Measurements from ENCODE around the gene APELA. TPM values are rescaled to one million over a fixed set of nuclear protein-coding genes. Genes with fewer than 3 reads are reported as not detected.
"Not testable (repeated sequence)": the region's sequence is repeated elsewhere in the genome, so short reads cannot be mapped to it uniquely, and the experiment has no call there.

APELA gene
- total and polyA plus RNA-seq, 2 experiments from 2014 or later: not detected

- peaks cover 10% of the 10 kb centered on the region for H3K4me1 ChIP-seq (ENCODE audit: insufficient read depth)
- H3K27me3 ChIP-seq (replicated peaks; ENCODE audit: insufficient read depth): no peaks in the 10 kb centered on the region
- no peaks in the 10 kb centered on the region for H3F3A ChIP-seq (ENCODE audit: insufficient read depth)
- DNase-seq: no peak
- H3K9me2 ChIP-seq (ENCODE audit: insufficient read depth): no peaks in the 10 kb centered on the region
- no peak overlapping the region for H3K9ac ChIP-seq
- no peaks in the 10 kb centered on the region for H3K36me3 ChIP-seq (ENCODE audit: low read depth)
- in situ Hi-C loops (cut with MboI): no loop called here
- no peaks in the 10 kb centered on the region for H3K9me3 ChIP-seq (ENCODE audit: low read depth)
- no peak overlapping the region for H3K4me2 ChIP-seq (ENCODE audit: unreplicated experiment)
- TF ChIP-seq EZH2phosphoT487 (IDR thresholded peaks at IDR 0.05; ENCODE audit: insufficient read depth, low read depth) (no peak), EZH2 (IDR thresholded peaks at IDR 0.05; ENCODE audit: insufficient read depth, poor library complexity, severe bottlenecking) (no peak)
- no peaks in the 10 kb centered on the region for H4K20me1 ChIP-seq (ENCODE audit: insufficient read depth)
- H3K4me3 ChIP-seq: no peak overlapping the region
- no peaks in the 10 kb centered on the region for H3K79me2 ChIP-seq (ENCODE audit: insufficient read depth)
- H2AFZ ChIP-seq: no peak overlapping the region
- H3K27ac ChIP-seq: no peak overlapping the region
- 92 to 94% methylated on average over 11 of the region's 11 CpGs for WGBS, 2 experiments (ENCODE audit: low coverage in 1 of 2, low lambda C conversion rate in 2 of 2, missing lambda C conversion rate in 2 of 2)
Observed at GRCh38 chr4:164933244-164933643, 56.3 kb downstream of the APELA start.

- H3K27me3 ChIP-seq (replicated peaks; ENCODE audit: insufficient read depth): no peaks in the 10 kb centered on the region
- H3K36me3 ChIP-seq (ENCODE audit: low read depth): no peaks in the 10 kb centered on the region
- no peaks in the 10 kb centered on the region for H3F3A ChIP-seq (ENCODE audit: insufficient read depth)
- no peak overlapping the region for H3K4me3 ChIP-seq
- H3K4me1 ChIP-seq (ENCODE audit: insufficient read depth): peaks cover 10% of the 10 kb centered on the region
- H3K79me2 ChIP-seq (ENCODE audit: insufficient read depth): no peaks in the 10 kb centered on the region
- 13 to 24% methylated on average over 1 of the region's 1 CpG for WGBS, 2 experiments (ENCODE audit: low coverage in 1 of 2, low lambda C conversion rate in 2 of 2, missing lambda C conversion rate in 2 of 2)
- no peak overlapping the region for H2AFZ ChIP-seq
- H3K27ac ChIP-seq: no peak overlapping the region
- in situ Hi-C loops (cut with MboI): no loop called here
- no peaks in the 10 kb centered on the region for H3K9me3 ChIP-seq (ENCODE audit: low read depth)
- H3K4me2 ChIP-seq (ENCODE audit: unreplicated experiment): no peak overlapping the region
- DNase-seq: no peak
- H3K9ac ChIP-seq: no peak overlapping the region
- TF ChIP-seq EZH2 (IDR thresholded peaks at IDR 0.05; ENCODE audit: insufficient read depth, poor library complexity, severe bottlenecking): no peak
- TF ChIP-seq EZH2phosphoT487 (IDR thresholded peaks at IDR 0.05; ENCODE audit: insufficient read depth, low read depth): no peak
- no peaks in the 10 kb centered on the region for H4K20me1 ChIP-seq (ENCODE audit: insufficient read depth)
- H3K9me2 ChIP-seq (ENCODE audit: insufficient read depth): no peaks in the 10 kb centered on the region
Observed at GRCh38 chr4:164935363-164935762, 58.4 kb downstream of the APELA start.

- H3K27ac ChIP-seq; DNase-seq; H3K9me3 ChIP-seq (ENCODE audit: low read depth); H3K4me2 ChIP-seq (ENCODE audit: unreplicated experiment); H3K36me3 ChIP-seq (ENCODE audit: low read depth); in situ Hi-C loops (cut with MboI); H3K9me2 ChIP-seq (ENCODE audit: insufficient read depth); H3K9ac ChIP-seq; H3K79me2 ChIP-seq (ENCODE audit: insufficient read depth); H4K20me1 ChIP-seq (ENCODE audit: insufficient read depth); H3F3A ChIP-seq (ENCODE audit: insufficient read depth); H3K27me3 ChIP-seq (replicated peaks; ENCODE audit: insufficient read depth); H3K4me3 ChIP-seq: not testable (repeated sequence)
- Histone ChIP-seq H3K4me1 (ENCODE audit: insufficient read depth) (peaks cover 10% of the 10 kb centered on the region), H2AFZ (0 out of 2 replicates have a peak overlapping the region, but pooled peaks have one; percentile 24)
- WGBS, 2 experiments (ENCODE audit: low coverage in 1 of 2, low lambda C conversion rate in 2 of 2, missing lambda C conversion rate in 2 of 2): 66 to 67% methylated on average over 9 of the region's 9 CpGs
Observed at GRCh38 chr4:164935865-164936606, 59.1 kb downstream of the APELA start.

DNA sequence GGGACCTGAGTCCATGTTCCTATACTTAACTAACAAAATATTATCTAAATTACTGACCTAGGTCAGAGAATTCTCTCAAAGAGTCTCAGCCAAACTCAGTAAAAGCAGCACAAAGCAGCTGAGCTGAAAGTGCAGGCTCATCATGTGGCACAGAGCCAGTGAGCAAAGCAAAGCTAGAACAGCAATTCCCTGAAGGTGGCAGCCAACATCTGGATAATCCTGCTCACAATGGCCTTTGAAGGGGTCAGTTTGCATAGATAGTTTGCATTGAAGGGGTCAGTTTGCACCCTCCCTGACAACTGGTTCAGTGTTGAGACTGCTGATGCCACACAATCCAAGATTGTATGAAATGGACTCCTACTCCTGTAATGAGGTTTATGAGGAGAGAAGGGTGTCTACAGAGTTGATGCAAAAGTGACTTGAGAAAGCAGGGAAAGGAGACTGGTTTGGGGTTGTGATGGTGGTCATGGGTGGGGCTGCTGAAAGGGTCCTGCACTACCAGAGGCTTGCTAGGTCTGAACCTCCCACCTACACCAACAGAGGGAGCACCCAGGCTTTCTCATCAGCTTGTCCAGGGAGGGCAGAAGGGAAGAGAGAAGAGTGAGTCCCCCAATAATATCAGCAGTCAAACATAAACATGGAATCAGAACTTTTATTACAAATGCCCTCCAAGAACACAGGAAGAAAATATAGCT lies 60.7 kb downstream of the APELA start:
- 0 out of 2 replicates have a peak overlapping the region, but pooled peaks have one; percentile 28 for H2AFZ ChIP-seq
- peak; percentile 79 for DNase-seq

More for the DNA sequence above, 60.7 kb downstream of the APELA start:
- no peaks in the 10 kb centered on the region for H3K9me2 ChIP-seq (ENCODE audit: insufficient read depth)
- H3K4me2 ChIP-seq (ENCODE audit: unreplicated experiment): no peak overlapping the region
- no peak for TF ChIP-seq EZH2phosphoT487 (IDR thresholded peaks at IDR 0.05; ENCODE audit: insufficient read depth, low read depth)
- TF ChIP-seq EZH2 (IDR thresholded peaks at IDR 0.05; ENCODE audit: insufficient read depth, poor library complexity, severe bottlenecking): no peak
- no peak overlapping the region for H3K9ac ChIP-seq
- H3K79me2 ChIP-seq (ENCODE audit: insufficient read depth): no peaks in the 10 kb centered on the region
- H3F3A ChIP-seq (ENCODE audit: insufficient read depth): no peaks in the 10 kb centered on the region
- H3K27me3 ChIP-seq (replicated peaks; ENCODE audit: insufficient read depth): no peaks in the 10 kb centered on the region
- no peaks in the 10 kb centered on the region for H3K4me1 ChIP-seq (ENCODE audit: insufficient read depth)
- no peak overlapping the region for H3K27ac ChIP-seq
- no peaks in the 10 kb centered on the region for H3K36me3 ChIP-seq (ENCODE audit: low read depth)
- no peak overlapping the region for H3K4me3 ChIP-seq
- H3K9me3 ChIP-seq (ENCODE audit: low read depth): no peaks in the 10 kb centered on the region
- in situ Hi-C loops (cut with MboI): no loop called here
- H4K20me1 ChIP-seq (ENCODE audit: insufficient read depth): no peaks in the 10 kb centered on the region

Data from GM23248 (cell line).